ENCODE data around the gene RBMXL2.

DNA sequence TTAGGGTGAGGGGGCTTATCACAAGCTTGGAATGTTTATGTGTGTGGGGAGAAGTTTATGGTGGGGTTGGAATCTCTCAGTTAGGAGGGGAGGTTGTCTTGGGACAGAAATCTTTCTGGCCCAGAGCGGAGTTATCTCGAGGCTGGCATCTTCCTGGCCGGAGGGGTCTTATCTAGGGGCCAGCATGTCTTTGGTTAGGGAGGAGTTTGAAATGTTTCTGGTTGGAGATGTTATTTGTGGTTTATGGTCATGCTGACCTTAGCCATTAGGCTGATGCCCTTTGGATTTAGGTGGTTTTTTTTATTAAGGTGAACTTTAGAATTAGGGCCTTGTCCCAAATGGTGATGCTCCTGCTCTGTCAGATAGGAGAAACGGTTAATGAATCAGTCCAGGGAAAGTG lies 7.9 kb upstream of the RBMXL2 start:
- TF ChIP-seq POLR2A (IDR thresholded peaks at IDR 0.05), result no peak
- TF ChIP-seq, protein P1, sequence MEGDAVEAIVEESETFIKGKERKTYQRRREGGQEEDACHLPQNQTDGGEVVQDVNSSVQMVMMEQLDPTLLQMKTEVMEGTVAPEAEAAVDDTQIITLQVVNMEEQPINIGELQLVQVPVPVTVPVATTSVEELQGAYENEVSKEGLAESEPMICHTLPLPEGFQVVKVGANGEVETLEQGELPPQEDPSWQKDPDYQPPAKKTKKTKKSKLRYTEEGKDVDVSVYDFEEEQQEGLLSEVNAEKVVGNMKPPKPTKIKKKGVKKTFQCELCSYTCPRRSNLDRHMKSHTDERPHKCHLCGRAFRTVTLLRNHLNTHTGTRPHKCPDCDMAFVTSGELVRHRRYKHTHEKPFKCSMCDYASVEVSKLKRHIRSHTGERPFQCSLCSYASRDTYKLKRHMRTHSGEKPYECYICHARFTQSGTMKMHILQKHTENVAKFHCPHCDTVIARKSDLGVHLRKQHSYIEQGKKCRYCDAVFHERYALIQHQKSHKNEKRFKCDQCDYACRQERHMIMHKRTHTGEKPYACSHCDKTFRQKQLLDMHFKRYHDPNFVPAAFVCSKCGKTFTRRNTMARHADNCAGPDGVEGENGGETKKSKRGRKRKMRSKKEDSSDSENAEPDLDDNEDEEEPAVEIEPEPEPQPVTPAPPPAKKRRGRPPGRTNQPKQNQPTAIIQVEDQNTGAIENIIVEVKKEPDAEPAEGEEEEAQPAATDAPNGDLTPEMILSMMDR (IDR thresholded peaks at IDR 0.05 in 4 of 5, conservative IDR thresholded peaks at IDR 0.05 in 1 of 5), result no peak

All from gastrocnemius medialis (tissue), 4 donors.